Breast epithelium (tissue), 3 donors: ENCODE data around the gene S100A1.

Experiments used
- POLR2A ChIP-seq: fragments of 450-650 bp; IDR thresholded peaks from one replicate; pipeline ENCODE4 v1.6.1; 2016; ENCODE audit warnings: antibody characterized with exemption, mild to moderate bottlenecking, moderate library complexity
- POLR2AphosphoS5 ChIP-seq, 3 donors: sonication (generic); formaldehyde crosslinking; IDR thresholded peaks; one replicate each; pipeline ENCODE4 v1.6.1; 2017; ENCODE audit warnings: antibody characterized with exemption in 3 of 3
- TF ChIP-seq, protein P1 (sequence below), 3 donors: fragments of 450-650 bp; IDR thresholded peaks; one replicate each; pipeline ENCODE4 v1.5.1; 2016 to 2017; ENCODE audit warnings: antibody characterized with exemption in 3 of 3, mild to moderate bottlenecking in 3 of 3, moderate library complexity in 3 of 3

DNA sequence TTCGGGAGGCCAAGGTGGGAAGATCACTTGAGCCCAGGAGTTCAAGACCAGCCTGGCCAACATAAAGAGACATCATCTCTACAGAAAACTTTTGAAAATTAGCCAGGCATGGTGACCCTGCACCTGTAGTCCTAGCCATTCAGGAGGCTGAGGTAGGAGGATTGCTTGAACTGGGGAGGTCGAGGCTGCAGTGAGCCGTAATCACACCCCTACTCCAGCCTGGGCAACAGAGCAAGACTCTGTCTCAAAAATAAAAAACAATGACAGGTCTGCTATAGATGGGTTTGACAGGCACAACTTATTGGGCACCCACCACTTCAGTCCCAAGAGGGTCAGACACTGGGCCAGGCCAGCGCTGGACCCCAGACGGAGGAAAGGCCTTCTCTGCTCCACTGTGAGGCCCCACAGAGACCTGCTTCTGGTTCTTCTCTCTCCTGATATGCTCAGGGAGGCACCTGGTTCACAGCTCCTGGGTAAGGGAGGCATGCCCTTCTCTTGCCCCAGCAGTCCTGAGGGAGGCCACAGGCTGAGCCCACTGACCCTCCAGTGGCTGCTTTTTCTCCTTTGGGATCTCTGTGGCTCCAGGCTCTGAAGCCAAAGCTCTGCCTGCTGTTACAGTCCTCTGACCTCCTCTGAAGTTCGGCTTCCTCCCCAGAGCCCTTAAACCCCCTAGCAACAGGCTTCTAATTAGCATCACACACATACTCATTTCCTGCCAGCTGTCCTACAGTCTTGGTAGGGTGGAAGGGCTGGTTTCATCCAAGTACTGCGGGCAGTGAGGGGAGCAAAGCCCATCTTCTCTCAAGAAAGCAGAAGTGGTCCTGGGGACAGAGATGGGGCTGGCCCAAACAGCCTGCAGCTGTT is 29.7 kb upstream of the S100A1 start:
- TF ChIP-seq, protein P1, sequence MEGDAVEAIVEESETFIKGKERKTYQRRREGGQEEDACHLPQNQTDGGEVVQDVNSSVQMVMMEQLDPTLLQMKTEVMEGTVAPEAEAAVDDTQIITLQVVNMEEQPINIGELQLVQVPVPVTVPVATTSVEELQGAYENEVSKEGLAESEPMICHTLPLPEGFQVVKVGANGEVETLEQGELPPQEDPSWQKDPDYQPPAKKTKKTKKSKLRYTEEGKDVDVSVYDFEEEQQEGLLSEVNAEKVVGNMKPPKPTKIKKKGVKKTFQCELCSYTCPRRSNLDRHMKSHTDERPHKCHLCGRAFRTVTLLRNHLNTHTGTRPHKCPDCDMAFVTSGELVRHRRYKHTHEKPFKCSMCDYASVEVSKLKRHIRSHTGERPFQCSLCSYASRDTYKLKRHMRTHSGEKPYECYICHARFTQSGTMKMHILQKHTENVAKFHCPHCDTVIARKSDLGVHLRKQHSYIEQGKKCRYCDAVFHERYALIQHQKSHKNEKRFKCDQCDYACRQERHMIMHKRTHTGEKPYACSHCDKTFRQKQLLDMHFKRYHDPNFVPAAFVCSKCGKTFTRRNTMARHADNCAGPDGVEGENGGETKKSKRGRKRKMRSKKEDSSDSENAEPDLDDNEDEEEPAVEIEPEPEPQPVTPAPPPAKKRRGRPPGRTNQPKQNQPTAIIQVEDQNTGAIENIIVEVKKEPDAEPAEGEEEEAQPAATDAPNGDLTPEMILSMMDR (IDR thresholded peaks at IDR 0.05), result no peak
- no peak for TF ChIP-seq POLR2A
- TF ChIP-seq POLR2AphosphoS5 (IDR thresholded peaks at IDR 0.05), result no peak
